SK-N-SH (cell line): ENCODE measurements around the gene SPSB1.

ENCODE experiments used
- CTCF ChIP-seq: fragments of 200-600 bp; sonication (generic); IDR thresholded peaks from 2 replicates; pipeline ENCODE4 v1.6.1; 2017; ENCODE audit warnings: antibody characterized with exemption, mild to moderate bottlenecking, moderate library complexity
- EP300 ChIP-seq, 2 experiments: IDR thresholded peaks; 2 replicates each; pipeline versions ENCODE4 v1.4.0 to v1.6.1; 2012; ENCODE audit warnings: borderline replicate concordance in 1 of 2, low read depth in 1 of 2, low read length in 1 of 2
- GATA2 ChIP-seq: sonication (generic); formaldehyde crosslinking; IDR thresholded peaks from 2 replicates; pipeline ENCODE4 v1.5.0; 2020; ENCODE audit warnings: mild to moderate bottlenecking, missing genetic modification reagents
- NRF1 ChIP-seq: IDR thresholded peaks from 2 replicates; pipeline ENCODE4 v1.6.1; 2012; ENCODE audit warnings: low read depth, mild to moderate bottlenecking, low read length
- PBX3 ChIP-seq: IDR thresholded peaks from 2 replicates; pipeline ENCODE4; 2012
- POLR2AphosphoS5 ChIP-seq: IDR thresholded peaks from 2 replicates; pipeline ENCODE4 v1.6.1; 2012; ENCODE audit warnings: low read depth, low read length
- TAF1 ChIP-seq: IDR thresholded peaks from 2 replicates; pipeline ENCODE4 v1.6.1; 2012; ENCODE audit warnings: low read depth, mild to moderate bottlenecking, low read length, moderate library complexity, borderline replicate concordance
- YY1 ChIP-seq: IDR thresholded peaks from 2 replicates; pipeline ENCODE4 v1.4.0; 2012; ENCODE audit warnings: low read depth, mild to moderate bottlenecking
- ZBTB33 ChIP-seq: IDR thresholded peaks from 2 replicates; pipeline ENCODE4 v1.4.0; 2012; ENCODE audit warnings: low read depth, borderline replicate concordance

- TF ChIP-seq CTCF (no peak), POLR2AphosphoS5 (no peak), YY1 (no peak), ZBTB33 (no peak), TAF1 (no peak), NRF1 (no peak), GATA2 (CRISPR knock-in tag) (no peak), PBX3 (no peak), EP300 (IDR thresholded peaks at IDR 0.05; ENCODE audit: borderline replicate concordance in 1 of 2, low read depth in 1 of 2, low read length in 1 of 2) (no peak)
Observed at GRCh38 chr1:9347095-9347850, 54.6 kb downstream of the SPSB1 start.
